Measurements from ENCODE around the gene ARHGAP15.

Gene ARHGAP15

GRCh38 chr2:143726151-143726845 is 597.1 kb downstream of the ARHGAP15 start:
- H3K9me3 ChIP-seq (replicated peaks in 1 of 2; ENCODE audit: control insufficient read depth in 2 of 2, insufficient read depth in 1 of 2, low read depth in 1 of 2, low read length in 2 of 2): no peaks in the 10 kb centered on the region
- no CpG with 5 or more reads among the region's 6 CpGs for WGBS, 2 donors (ENCODE audit: extremely low coverage in 2 of 2, insufficient read length in 2 of 2, insufficient replicate concordance in 1 of 2)
- no peak overlapping the region for H3K4me3 ChIP-seq (ENCODE audit: low read length in 2 of 2)
- H2BK5ac ChIP-seq (ENCODE audit: low read length): no peak overlapping the region
- H3K4me2 ChIP-seq (ENCODE audit: insufficient read depth, low read length, poor library complexity, severe bottlenecking): no peak overlapping the region
- no peak overlapping the region for H3K27ac ChIP-seq (replicated peaks; ENCODE audit: low read length)
- H3K4ac ChIP-seq (ENCODE audit: low read length): no peak overlapping the region
- H3K4me1 ChIP-seq (ENCODE audit: control insufficient read depth in 2 of 2, insufficient read depth in 1 of 2, low read depth in 1 of 2, low read length in 2 of 2): no peaks in the 10 kb centered on the region
- no peak for DNase-seq (ENCODE audit: low spot score)
- H2BK12ac ChIP-seq (ENCODE audit: low read length): no peak overlapping the region
- no peaks in the 10 kb centered on the region for H3K79me1 ChIP-seq (ENCODE audit: low read depth, low read length)
- H3K14ac ChIP-seq (ENCODE audit: low read length): no peak overlapping the region
- H2AK5ac ChIP-seq (ENCODE audit: low read depth, low read length): no peak overlapping the region
- no peak overlapping the region for H2AFZ ChIP-seq (ENCODE audit: low read length)
- H4K8ac ChIP-seq (ENCODE audit: low read depth, low read length): no peak overlapping the region
- H4K91ac ChIP-seq (ENCODE audit: low read depth, low read length, poor library complexity): no peak overlapping the region
- H3K36me3 ChIP-seq (replicated peaks in 1 of 2; ENCODE audit: control insufficient read depth in 2 of 2, insufficient read depth in 2 of 2, low read length in 2 of 2): no peaks in the 10 kb centered on the region
- H3K23ac ChIP-seq (ENCODE audit: low read depth, low read length, poor library complexity): no peak overlapping the region
- H3K9ac ChIP-seq (ENCODE audit: low read depth, low read length, poor library complexity): no peak overlapping the region
- H3K27me3 ChIP-seq (ENCODE audit: control insufficient read depth in 3 of 3, insufficient read depth in 3 of 3, low read depth in 1 of 3, low read length in 3 of 3): no peaks in the 10 kb centered on the region
- no peak overlapping the region for H3K18ac ChIP-seq (ENCODE audit: low read length)
- no peak overlapping the region for H2BK120ac ChIP-seq (ENCODE audit: low read depth, low read length)
- H2BK15ac ChIP-seq (ENCODE audit: low read length): no peak overlapping the region

GRCh38 chr2:143728498-143728897 is 599.3 kb downstream of the ARHGAP15 start:
- H4K8ac ChIP-seq (ENCODE audit: low read depth, low read length): no peak overlapping the region
- no peak overlapping the region for H2AFZ ChIP-seq (ENCODE audit: low read length)
- no peak overlapping the region for H2AK5ac ChIP-seq (ENCODE audit: low read depth, low read length)
- H2BK120ac ChIP-seq (ENCODE audit: low read depth, low read length): no peak overlapping the region
- H3K18ac ChIP-seq (ENCODE audit: low read length): no peak overlapping the region
- no peak overlapping the region for H3K27ac ChIP-seq (replicated peaks; ENCODE audit: low read length)
- no peaks in the 10 kb centered on the region for H3K36me3 ChIP-seq (replicated peaks in 1 of 2; ENCODE audit: control insufficient read depth in 2 of 2, insufficient read depth in 2 of 2, low read length in 2 of 2)
- H3K14ac ChIP-seq (ENCODE audit: low read length): no peak overlapping the region
- no CpG with 5 or more reads among the region's 7 CpGs for WGBS, 2 donors (ENCODE audit: extremely low coverage in 2 of 2, insufficient read length in 2 of 2, insufficient replicate concordance in 1 of 2)
- no peaks in the 10 kb centered on the region for H3K79me1 ChIP-seq (ENCODE audit: low read depth, low read length)
- H3K9me3 ChIP-seq (replicated peaks in 1 of 2; ENCODE audit: control insufficient read depth in 2 of 2, insufficient read depth in 1 of 2, low read depth in 1 of 2, low read length in 2 of 2): no peaks in the 10 kb centered on the region
- DNase-seq (ENCODE audit: low spot score): no peak
- no peak overlapping the region for H3K4me2 ChIP-seq (ENCODE audit: insufficient read depth, low read length, poor library complexity, severe bottlenecking)
- H2BK15ac ChIP-seq (ENCODE audit: low read length): no peak overlapping the region
- H3K9ac ChIP-seq (ENCODE audit: low read depth, low read length, poor library complexity): no peak overlapping the region
- H2BK12ac ChIP-seq (ENCODE audit: low read length): no peak overlapping the region
- H2BK5ac ChIP-seq (ENCODE audit: low read length): no peak overlapping the region
- no peak overlapping the region for H4K91ac ChIP-seq (ENCODE audit: low read depth, low read length, poor library complexity)
- H3K23ac ChIP-seq (ENCODE audit: low read depth, low read length, poor library complexity): no peak overlapping the region
- H3K4ac ChIP-seq (ENCODE audit: low read length): no peak overlapping the region
- H3K4me1 ChIP-seq (ENCODE audit: control insufficient read depth in 2 of 2, insufficient read depth in 1 of 2, low read depth in 1 of 2, low read length in 2 of 2): no peaks in the 10 kb centered on the region
- no peak overlapping the region for H3K4me3 ChIP-seq (ENCODE audit: low read length in 2 of 2)
- no peaks in the 10 kb centered on the region for H3K27me3 ChIP-seq (ENCODE audit: control insufficient read depth in 3 of 3, insufficient read depth in 3 of 3, low read depth in 1 of 3, low read length in 3 of 3)

DNA sequence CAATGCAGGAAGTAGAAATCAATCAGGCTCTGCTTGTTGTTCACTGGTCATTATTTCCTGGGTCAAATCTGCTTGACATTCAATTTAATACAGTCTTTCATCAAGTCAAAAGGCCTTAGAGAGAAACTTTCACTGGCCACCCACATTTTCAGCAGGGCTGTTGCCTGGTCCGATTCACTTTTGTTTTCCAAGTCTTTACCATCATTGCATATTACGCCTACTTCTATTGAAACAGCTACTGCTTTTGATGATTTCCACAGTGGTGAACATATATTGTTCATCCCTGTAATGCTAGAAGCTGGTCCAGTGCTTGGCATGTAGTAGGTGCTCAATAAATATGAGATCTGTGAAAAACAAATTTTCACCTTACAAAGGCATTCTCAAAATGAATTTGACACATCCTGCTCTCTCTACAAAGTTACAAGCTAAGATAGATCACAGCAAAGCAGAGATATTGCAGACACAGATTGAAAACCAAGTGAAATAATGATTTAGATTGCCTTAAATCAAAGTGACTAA is 600.1 kb downstream of the ARHGAP15 start:
- H3K18ac ChIP-seq (ENCODE audit: low read length): no peak overlapping the region
- no peak overlapping the region for H2AFZ ChIP-seq (ENCODE audit: low read length)
- no peak overlapping the region for H2AK5ac ChIP-seq (ENCODE audit: low read depth, low read length)
- H3K9ac ChIP-seq (ENCODE audit: low read depth, low read length, poor library complexity): no peak overlapping the region
- no peak for DNase-seq (ENCODE audit: low spot score)
- no peak overlapping the region for H3K4me2 ChIP-seq (ENCODE audit: insufficient read depth, low read length, poor library complexity, severe bottlenecking)
- no peaks in the 10 kb centered on the region for H3K4me1 ChIP-seq (ENCODE audit: control insufficient read depth in 2 of 2, insufficient read depth in 1 of 2, low read depth in 1 of 2, low read length in 2 of 2)
- no peak overlapping the region for H3K23ac ChIP-seq (ENCODE audit: low read depth, low read length, poor library complexity)
- no peak overlapping the region for H2BK5ac ChIP-seq (ENCODE audit: low read length)
- H3K9me3 ChIP-seq (replicated peaks in 1 of 2; ENCODE audit: control insufficient read depth in 2 of 2, insufficient read depth in 1 of 2, low read depth in 1 of 2, low read length in 2 of 2): no peaks in the 10 kb centered on the region
- no peak overlapping the region for H3K4ac ChIP-seq (ENCODE audit: low read length)
- no peak overlapping the region for H4K91ac ChIP-seq (ENCODE audit: low read depth, low read length, poor library complexity)
- no peak overlapping the region for H3K4me3 ChIP-seq (ENCODE audit: low read length in 2 of 2)
- H2BK15ac ChIP-seq (ENCODE audit: low read length): no peak overlapping the region
- no CpG with 5 or more reads among the region's 2 CpGs for WGBS, 2 donors (ENCODE audit: extremely low coverage in 2 of 2, insufficient read length in 2 of 2, insufficient replicate concordance in 1 of 2)
- H3K14ac ChIP-seq (ENCODE audit: low read length): no peak overlapping the region
- no peak overlapping the region for H2BK12ac ChIP-seq (ENCODE audit: low read length)
- H4K8ac ChIP-seq (ENCODE audit: low read depth, low read length): no peak overlapping the region
- H3K27ac ChIP-seq (replicated peaks; ENCODE audit: low read length): no peak overlapping the region
- H3K79me1 ChIP-seq (ENCODE audit: low read depth, low read length): no peaks in the 10 kb centered on the region
- no peaks in the 10 kb centered on the region for H3K27me3 ChIP-seq (ENCODE audit: control insufficient read depth in 3 of 3, insufficient read depth in 3 of 3, low read depth in 1 of 3, low read length in 3 of 3)
- H2BK120ac ChIP-seq (ENCODE audit: low read depth, low read length): no peak overlapping the region
- no peaks in the 10 kb centered on the region for H3K36me3 ChIP-seq (replicated peaks in 1 of 2; ENCODE audit: control insufficient read depth in 2 of 2, insufficient read depth in 2 of 2, low read length in 2 of 2)

DNA sequence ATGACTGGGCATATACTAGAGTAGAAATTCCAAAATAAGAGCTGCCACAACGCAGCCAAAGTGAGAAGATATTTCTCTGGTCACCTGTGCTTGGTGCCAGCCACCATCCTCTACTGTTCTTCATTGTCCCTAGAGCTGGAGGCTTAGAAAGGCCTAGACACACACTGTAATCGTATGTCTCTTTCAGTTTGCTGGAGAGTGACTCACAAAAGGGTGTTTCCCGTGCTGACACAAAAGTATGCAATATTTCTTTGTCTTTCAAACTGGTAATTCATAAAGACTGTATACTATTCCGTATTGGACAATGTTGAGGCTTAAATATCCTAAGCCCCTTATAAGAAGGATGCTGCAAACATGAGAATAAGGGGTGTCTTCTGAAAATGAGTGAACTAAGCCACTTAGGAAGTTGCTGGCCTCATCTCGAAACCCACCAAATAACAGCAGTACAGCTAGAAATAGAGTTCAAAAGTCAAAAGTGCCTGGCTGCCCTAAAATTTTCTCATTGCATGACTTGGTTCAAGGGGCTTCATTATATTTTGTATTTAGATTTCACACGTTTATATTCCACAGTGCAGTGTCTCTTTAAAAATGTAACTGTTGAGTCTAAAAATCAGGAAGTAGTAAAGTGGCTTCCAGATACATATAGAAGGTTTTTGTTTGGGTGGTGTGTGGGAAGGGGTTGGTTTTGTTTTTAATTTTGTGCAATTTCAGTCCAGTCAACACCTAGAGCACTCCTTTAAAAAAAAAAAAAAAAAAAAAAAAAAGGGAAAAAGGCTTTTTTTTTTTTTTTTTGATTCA is 601.1 kb downstream of the ARHGAP15 start:
- H3K9me3 ChIP-seq (replicated peaks in 1 of 2; ENCODE audit: control insufficient read depth in 2 of 2, insufficient read depth in 1 of 2, low read depth in 1 of 2, low read length in 2 of 2): no peaks in the 10 kb centered on the region
- no peak overlapping the region for H2BK120ac ChIP-seq (ENCODE audit: low read depth, low read length)
- no peak overlapping the region for H3K27ac ChIP-seq (replicated peaks; ENCODE audit: low read length)
- no peak overlapping the region for H3K18ac ChIP-seq (ENCODE audit: low read length)
- no peak overlapping the region for H2BK5ac ChIP-seq (ENCODE audit: low read length)
- H4K8ac ChIP-seq (ENCODE audit: low read depth, low read length): no peak overlapping the region
- no peak overlapping the region for H3K4ac ChIP-seq (ENCODE audit: low read length)
- no peaks in the 10 kb centered on the region for H3K27me3 ChIP-seq (ENCODE audit: control insufficient read depth in 3 of 3, insufficient read depth in 3 of 3, low read depth in 1 of 3, low read length in 3 of 3)
- H2AFZ ChIP-seq (ENCODE audit: low read length): no peak overlapping the region
- no peaks in the 10 kb centered on the region for H3K4me1 ChIP-seq (ENCODE audit: control insufficient read depth in 2 of 2, insufficient read depth in 1 of 2, low read depth in 1 of 2, low read length in 2 of 2)
- no CpG with 5 or more reads among the region's 6 CpGs for WGBS, 2 donors (ENCODE audit: extremely low coverage in 2 of 2, insufficient read length in 2 of 2, insufficient replicate concordance in 1 of 2)
- no peak overlapping the region for H2AK5ac ChIP-seq (ENCODE audit: low read depth, low read length)
- H2BK12ac ChIP-seq (ENCODE audit: low read length): no peak overlapping the region
- H2BK15ac ChIP-seq (ENCODE audit: low read length): no peak overlapping the region
- no peak overlapping the region for H3K9ac ChIP-seq (ENCODE audit: low read depth, low read length, poor library complexity)
- no peaks in the 10 kb centered on the region for H3K79me1 ChIP-seq (ENCODE audit: low read depth, low read length)
- no peak overlapping the region for H3K23ac ChIP-seq (ENCODE audit: low read depth, low read length, poor library complexity)
- H3K36me3 ChIP-seq (replicated peaks in 1 of 2; ENCODE audit: control insufficient read depth in 2 of 2, insufficient read depth in 2 of 2, low read length in 2 of 2): no peaks in the 10 kb centered on the region
- H3K4me2 ChIP-seq (ENCODE audit: insufficient read depth, low read length, poor library complexity, severe bottlenecking): no peak overlapping the region
- DNase-seq (ENCODE audit: low spot score): no peak
- no peak overlapping the region for H3K14ac ChIP-seq (ENCODE audit: low read length)
- no peak overlapping the region for H4K91ac ChIP-seq (ENCODE audit: low read depth, low read length, poor library complexity)
- no peak overlapping the region for H3K4me3 ChIP-seq (ENCODE audit: low read length in 2 of 2)
